Endothelial cell of hepatic sinusoid (primary cell): ENCODE measurements around the gene ARRB1.

Experiments used
- in situ Hi-C: cut with HindIII; loops from 2 replicates; pipeline ENCODE4 v1.10.0; 2017; ENCODE audit warnings: low sequenced_read_pairs

The ARRB1 gene

GRCh38 chr11:75373201-75373600 lies 21.7 kb upstream of the ARRB1 start:
- in situ Hi-C loops = no loop called here

GRCh38 chr11:75371949-75372876 lies 20.8 kb upstream of the ARRB1 start:
- in situ Hi-C loops = no loop called here

- in situ Hi-C loops = loop anchor here (10.0 kb wide), 1 partner anchor 95 kb away; no protein-coding TSS in a partner anchor
Observed at GRCh38 chr11:75369560-75370255, 18.2 kb upstream of the ARRB1 start.

GRCh38 chr11:75366826-75367225 lies 15.4 kb upstream of the ARRB1 start:
- in situ Hi-C loops = loop anchor here (10.0 kb wide), 1 partner anchor 92 kb away; no protein-coding TSS in a partner anchor

GRCh38 chr11:75365711-75366181 lies 14.3 kb upstream of the ARRB1 start:
- in situ Hi-C loops = loop anchor here (10.0 kb wide), 1 partner anchor 91 kb away; no protein-coding TSS in a partner anchor

- in situ Hi-C loops = loop anchor here (10.0 kb wide), 1 partner anchor 87 kb away; no protein-coding TSS in a partner anchor
Observed at GRCh38 chr11:75362285-75362684, 10.8 kb upstream of the ARRB1 start.

GRCh38 chr11:75356613-75357012 lies 5.2 kb upstream of the ARRB1 start:
- in situ Hi-C loops = loop anchor here (5.0 kb wide), 1 partner anchor 34 kb away; no protein-coding TSS in a partner anchor

- in situ Hi-C loops = loop anchor here (5.0 kb wide), 1 partner anchor 33 kb away; no protein-coding TSS in a partner anchor
Observed at GRCh38 chr11:75355051-75355450, 3.6 kb upstream of the ARRB1 start.

- in situ Hi-C loops = no loop called here
Observed at GRCh38 chr11:75352588-75353206, 1.2 kb upstream of the ARRB1 start.

GRCh38 chr11:75351791-75352587 lies 528 bp upstream of the ARRB1 start:
- in situ Hi-C loops = no loop called here

- in situ Hi-C loops = no loop called here
Observed at GRCh38 chr11:75350743-75351540, 519 bp downstream of the ARRB1 start.

- in situ Hi-C loops = no loop called here
Observed at GRCh38 chr11:75350122-75350742, 1.2 kb downstream of the ARRB1 start.

GRCh38 chr11:75349521-75350116 lies 1.8 kb downstream of the ARRB1 start:
- in situ Hi-C loops = no loop called here

- in situ Hi-C loops = no loop called here
Observed at GRCh38 chr11:75347781-75348566, 3.5 kb downstream of the ARRB1 start.

GRCh38 chr11:75346912-75347647 lies 4.4 kb downstream of the ARRB1 start:
- in situ Hi-C loops = no loop called here

GRCh38 chr11:75346296-75346695 lies 5.2 kb downstream of the ARRB1 start:
- in situ Hi-C loops = no loop called here
